ENCODE measurements around the gene C20orf96.

The C20orf96 gene

GRCh38 chr20:312067-312466 lies 21.5 kb upstream of the C20orf96 start:
- no peak for DNase-seq (ENCODE audit: low spot score)

- DNase-seq (ENCODE audit: low spot score), result no peak
Measured at GRCh38 chr20:311609-312008, 21.1 kb upstream of the C20orf96 start.

DNA sequence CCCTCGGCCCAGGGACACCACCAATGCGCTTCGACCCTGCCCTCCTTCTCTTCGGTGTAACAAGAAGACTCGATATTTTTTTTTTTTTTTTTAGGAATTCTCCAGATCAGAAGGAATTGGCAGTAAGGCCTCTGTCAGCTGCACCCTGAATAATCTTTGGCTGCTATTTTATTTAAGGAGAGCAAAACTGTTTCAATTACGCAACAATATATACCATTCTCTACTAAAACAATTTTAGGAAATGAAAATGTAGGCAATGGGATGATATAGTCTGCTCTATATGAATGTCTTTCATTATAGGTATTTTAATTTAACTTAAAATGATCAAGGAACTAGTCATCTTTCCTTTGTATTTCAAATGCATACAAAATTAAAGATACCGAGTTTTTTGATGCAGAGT lies 20.1 kb upstream of the C20orf96 start:
- no peak for DNase-seq (ENCODE audit: low spot score)

DNA sequence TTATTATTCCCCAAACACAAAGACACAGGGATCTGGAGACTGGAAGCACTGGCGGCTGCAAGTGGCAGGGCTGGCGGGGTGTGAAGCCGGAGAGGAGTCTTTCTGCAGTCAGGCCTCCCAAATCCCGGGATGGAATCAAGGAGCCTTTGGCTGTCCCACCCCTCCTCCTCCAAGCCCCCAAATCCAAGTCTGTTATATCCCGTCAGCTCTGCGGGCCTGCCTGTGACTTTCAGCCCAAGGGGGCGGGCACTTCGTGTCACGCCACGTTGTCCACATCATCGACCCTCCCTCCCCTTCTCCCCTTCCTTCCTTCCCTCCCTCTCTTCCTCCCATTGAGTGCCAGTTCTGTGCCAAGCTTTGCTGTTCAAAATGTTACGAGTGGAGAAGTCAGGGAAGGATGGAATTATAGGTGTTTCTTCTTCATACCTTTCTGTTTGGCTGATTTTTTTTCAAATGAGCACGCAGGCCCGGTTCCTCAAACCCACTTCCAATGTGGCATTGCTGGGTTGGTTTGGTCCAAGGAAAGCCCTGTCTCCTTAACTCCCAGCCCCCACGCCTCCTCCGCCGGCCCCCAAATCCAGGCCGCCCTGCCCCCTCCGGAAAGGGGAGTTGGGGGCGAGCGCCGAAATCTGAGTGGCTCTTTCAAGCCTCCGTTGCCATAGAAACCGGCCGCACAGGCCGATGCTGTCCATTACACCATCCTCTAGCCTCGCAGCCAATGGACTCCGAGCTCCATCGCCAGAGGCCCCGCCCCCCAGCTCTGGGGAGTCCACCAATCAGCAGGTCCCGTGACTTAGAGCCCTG lies 19.5 kb upstream of the C20orf96 start:
- peak; percentile 92 for DNase-seq (ENCODE audit: low spot score)

GRCh38 chr20:309306-309840 lies 18.8 kb upstream of the C20orf96 start:
- DNase-seq (ENCODE audit: low spot score), result no peak

- DNase-seq (ENCODE audit: low spot score), result peak; percentile 43
Measured at GRCh38 chr20:308427-309038, 18.0 kb upstream of the C20orf96 start.

GRCh38 chr20:305745-306144 lies 15.2 kb upstream of the C20orf96 start:
- no peak for DNase-seq (ENCODE audit: low spot score)

GRCh38 chr20:301886-302848 lies 11.6 kb upstream of the C20orf96 start:
- no peak for DNase-seq (ENCODE audit: low spot score)

DNA sequence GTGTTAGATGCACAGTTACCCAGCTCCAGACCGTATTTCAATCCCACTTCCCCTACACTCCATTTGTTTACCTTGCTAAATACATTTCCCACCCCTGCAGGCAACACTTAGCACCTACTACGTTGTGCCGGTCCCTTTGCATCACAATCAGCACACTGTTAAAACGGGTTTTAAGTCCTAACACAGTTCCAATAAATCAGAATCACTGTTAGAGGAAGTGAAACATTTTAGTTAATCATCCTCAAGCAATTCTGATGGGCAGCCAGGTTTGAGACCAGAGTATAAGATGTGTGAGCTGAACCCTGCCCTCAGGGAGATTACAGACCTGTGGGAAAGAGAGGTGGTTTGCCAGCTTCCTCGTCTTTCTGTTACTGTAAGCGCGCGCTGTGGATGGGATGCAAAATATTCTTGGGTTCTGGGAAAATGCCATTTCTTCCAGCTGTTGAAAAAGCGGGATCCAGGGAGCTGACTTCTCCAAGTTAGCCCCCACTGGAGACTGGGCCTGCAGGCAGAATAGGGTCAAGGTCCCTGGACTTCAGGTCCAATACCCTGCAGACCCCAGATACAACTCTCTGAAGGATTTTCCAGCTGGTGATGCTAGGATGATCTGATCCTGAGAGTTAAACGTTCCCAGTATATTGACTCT lies 9.9 kb upstream of the C20orf96 start:
- peak; percentile 18 for DNase-seq (ENCODE audit: low spot score)

GRCh38 chr20:298776-299391 lies 8.3 kb upstream of the C20orf96 start:
- no peak for DNase-seq (ENCODE audit: low spot score)

DNA sequence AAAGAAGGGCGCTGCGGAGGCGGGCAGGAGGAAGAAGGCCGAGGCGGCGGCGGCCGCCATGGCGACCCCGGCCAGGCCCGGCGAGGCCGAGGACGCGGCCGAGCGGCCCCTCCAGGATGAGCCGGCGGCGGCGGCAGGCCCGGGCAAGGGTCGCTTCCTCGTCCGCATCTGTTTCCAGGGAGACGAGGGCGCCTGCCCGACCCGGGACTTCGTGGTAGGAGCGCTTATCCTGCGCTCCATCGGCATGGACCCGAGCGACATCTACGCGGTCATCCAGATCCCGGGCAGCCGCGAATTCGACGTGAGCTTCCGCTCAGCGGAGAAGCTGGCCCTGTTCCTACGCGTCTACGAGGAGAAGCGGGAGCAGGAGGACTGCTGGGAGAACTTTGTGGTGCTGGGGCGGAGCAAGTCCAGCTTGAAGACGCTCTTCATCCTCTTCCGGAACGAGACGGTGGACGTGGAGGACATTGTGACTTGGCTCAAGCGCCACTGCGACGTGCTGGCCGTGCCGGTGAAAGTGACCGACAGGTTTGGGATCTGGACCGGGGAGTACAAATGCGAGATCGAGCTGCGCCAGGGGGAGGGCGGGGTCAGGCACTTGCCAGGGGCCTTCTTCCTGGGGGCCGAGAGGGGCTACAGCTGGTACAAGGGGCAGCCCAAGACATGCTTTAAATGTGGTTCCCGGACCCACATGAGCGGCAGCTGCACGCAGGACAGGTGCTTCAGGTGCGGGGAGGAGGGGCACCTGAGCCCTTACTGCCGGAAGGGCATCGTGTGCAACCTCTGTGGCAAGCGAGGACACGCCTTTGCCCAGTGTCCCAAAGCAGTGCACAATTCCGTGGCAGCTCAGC lies 7.6 kb upstream of the C20orf96 start:
- DNase-seq (ENCODE audit: low spot score), result peak; percentile 82

DNA sequence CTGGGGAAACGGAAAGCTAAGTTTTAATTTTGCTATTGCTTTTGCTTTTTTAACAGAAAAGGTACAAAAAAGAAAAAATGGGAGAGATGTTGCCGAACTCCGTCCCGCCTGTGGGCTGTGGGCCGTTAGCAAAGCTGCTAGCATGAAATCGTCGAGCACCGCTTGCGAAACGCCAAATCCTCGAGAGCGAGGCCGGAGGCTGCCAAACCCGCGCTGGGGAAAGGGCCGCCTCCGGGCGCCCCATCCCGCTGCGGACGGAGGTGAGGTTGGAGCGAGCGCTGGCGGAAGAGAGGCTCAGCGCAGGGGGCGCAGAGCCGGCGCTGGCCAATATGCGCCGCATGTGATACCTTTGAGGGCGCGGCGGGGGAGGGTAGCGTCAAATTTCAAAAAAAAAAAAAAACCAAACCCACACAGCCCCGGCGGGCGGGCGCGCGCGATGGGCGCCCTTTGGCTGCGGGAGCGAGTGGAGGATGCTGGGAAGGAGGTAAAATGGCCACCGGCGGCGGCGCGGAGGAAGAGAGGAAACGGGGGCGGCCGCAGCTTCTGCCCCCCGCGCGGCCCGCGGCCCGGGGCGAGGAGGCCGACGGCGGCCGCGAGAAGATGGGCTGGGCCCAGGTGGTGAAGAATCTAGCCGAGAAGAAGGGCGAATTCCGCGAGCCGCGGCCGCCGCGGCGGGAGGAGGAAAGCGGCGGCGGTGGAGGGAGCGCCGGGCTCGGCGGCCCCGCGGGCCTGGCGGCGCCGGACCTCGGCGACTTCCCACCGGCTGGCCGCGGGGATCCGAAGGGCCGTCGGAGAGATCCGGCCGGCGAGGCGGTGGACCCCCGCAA lies 6.8 kb upstream of the C20orf96 start, which contains the start of gene ZCCHC3:
Gene ZCCHC3 (plus strand): TSS at position 473 of the 827 bp plus-strand sequence. CDS start 17 bp downstream, at position 490.
- DNase-seq (ENCODE audit: low spot score), result peak; percentile 90

GRCh38 chr20:295804-296203 lies 5.3 kb upstream of the C20orf96 start:
- no peak for DNase-seq (ENCODE audit: low spot score)

DNA sequence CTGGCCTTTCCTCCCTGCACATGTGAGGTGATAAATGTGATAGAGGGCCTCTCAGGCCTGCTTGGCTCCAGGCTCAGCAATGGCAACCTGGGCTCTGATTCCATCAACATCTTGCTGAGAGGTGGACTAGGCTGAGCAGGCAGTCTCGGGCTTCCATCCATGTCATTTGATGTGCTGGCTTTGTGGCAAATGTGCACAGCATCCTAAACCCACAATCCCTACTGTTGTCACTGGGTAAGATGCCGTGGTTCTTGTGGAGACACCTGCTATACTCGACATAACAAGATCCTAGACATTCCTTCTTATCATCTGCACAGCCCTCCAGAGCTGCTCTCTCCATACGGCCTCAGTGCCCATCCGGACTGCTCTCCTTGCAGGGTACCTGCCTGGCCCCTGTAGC lies 4.1 kb upstream of the C20orf96 start:
- no peak for DNase-seq (ENCODE audit: low spot score)

DNA sequence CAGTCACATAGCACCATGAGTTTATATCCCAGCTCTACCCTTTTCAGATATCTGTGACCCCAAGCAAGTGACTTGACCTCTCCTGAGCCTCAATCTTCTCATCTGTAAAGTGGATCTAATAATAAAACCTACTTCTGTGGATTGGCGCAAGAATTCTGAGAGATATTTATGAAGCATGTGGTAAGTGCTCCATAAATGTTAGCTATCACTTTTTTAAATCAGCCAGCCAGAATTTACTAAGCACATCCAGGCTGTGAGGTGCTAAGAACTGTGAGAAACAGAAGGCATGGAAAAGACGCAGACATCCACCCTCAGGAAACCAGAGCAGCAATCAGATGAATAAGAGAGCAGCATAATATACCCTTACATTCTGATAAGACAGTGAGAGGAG lies 862 bp downstream of the C20orf96 start:
- DNase-seq (ENCODE audit: low spot score), result no peak

DNA sequence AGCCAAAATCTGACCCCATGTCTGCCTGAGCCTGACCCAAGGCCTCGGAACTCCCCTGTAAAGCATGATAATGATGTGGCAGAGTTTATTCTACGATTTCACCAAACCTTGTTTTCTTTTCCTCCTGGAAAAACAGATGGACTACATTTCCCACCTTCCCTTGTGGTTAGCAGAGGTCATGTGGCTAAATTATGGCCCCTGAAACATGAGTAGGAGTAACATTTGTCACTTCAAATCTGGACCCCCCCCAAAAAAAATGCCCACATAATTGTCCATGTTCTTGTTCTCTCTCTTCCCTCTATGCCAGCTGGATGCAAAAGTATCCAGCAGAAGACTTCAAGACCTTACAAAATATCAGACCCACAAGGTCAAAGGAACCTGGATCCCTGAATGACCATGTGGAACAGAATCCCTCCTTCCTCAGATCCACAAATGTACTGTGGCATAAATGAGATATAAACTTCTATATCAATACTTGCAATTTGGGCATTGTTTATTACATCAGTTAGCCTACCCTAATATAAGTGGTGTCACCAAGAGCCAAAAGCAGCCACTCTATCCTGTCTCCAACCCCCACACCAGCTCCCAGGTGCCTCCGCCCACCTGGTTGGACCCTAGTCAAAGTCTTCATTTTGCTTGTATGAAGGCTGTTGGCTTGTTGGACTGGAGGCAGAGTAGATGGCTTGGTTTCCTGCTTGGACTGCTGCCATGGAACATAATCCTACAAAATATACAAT lies 1.4 kb downstream of the C20orf96 start:
- no peak for DNase-seq (ENCODE audit: low spot score)

DNA sequence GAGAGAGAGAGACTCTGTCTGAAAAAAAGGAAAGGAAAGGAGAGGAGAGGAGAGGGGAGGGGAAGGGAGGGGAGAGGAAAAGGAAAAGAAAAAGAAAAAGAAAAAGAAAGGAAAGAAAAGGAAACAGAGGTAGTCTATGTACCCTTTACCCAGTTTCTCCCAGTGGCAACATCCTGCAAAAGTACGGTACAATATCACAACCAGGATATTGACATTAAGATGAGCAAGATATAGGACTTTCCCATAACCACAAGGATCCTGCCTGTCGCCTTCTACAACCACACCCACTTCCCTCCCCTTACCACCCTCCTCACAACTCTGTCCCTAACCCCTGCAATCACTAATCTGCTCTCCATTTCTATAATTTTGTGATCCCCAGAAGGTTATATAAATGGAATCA lies 4.0 kb downstream of the C20orf96 start:
- no peak for DNase-seq (ENCODE audit: low spot score)

DNA sequence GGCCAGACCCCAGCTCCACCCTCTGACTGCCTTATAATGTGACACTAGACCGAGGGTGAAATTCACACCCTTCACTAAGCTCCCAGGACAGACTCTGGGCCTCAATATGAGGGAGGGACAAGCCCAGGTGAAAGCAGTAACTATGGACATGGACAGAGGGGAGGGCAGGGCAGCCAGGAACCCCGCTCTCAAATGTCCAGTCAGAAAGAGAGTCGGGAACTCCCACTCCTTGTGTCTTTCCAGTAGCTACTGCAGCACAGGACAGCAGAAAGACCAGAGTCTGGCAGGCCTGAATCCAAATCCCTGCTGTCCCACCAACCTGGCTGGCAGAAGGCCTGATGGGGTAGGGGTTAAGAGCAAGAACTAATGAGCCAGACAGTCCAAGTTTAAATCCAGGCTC lies 6.4 kb downstream of the C20orf96 start:
- DNase-seq (ENCODE audit: low spot score), result no peak

Measured in kidney tubule cell (primary cell).